ENCODE measurements around the gene ATP6V1F.

Gene ATP6V1F

DNA sequence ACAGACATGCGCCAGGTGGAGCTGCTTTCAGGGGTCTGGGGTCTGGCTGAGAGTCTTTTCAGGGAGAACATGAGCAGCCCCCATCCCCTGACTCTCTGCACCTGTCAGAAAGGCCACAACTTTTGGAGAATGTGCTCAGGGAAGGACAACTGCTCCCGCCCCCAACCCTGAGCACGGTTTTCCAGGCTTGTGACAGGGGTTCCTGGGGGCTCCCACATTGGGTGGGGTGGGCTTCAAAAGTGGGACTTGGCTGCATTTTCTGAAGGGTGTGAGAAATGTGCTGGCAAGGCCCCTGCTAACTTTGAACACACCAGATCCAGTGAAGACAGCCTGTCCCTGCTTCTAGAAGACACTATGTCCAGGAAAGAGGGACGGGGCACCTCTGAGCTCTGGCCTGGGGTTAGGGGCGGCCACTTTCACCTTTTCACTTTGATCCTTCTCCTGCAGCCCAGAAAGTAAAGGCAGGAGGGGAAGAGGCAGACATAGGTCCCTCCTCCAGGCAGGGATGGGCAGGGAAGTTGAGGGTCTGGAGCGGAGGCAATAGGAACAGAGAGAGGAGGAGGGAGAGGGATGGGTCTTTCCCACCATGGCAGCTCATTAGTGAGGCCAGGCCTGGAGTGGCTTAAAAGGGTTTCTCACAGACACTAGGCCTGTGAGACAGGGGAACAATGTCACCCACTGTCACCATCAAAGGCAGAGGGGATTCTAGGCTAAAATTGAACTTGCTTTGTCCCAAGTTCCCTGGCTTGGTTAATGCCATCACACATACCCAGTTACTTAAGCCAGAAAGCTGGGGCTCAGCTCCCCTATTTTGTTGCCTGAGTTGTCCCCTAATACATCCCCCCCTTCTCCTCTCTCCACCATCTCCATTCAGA is 46.3 kb downstream of the ATP6V1F start:
- Histone ChIP-seq H3K4me3 (ENCODE audit: low read length, poor library complexity, severe bottlenecking) (no peak overlapping the region), H3K79me2 (ENCODE audit: insufficient read depth, low read length) (no peaks in the 10 kb centered on the region), H3K27me3 (ENCODE audit: insufficient read depth, low read length, poor library complexity, severe bottlenecking) (no peaks in the 10 kb centered on the region), H3K9ac (ENCODE audit: low read depth, low read length, poor library complexity, severe bottlenecking) (no peak overlapping the region), H3K36me3 (ENCODE audit: insufficient read depth, low read length) (no peaks in the 10 kb centered on the region), H4K20me1 (ENCODE audit: insufficient read depth, low read length, poor library complexity, severe bottlenecking) (no peaks in the 10 kb centered on the region), H3F3A (ENCODE audit: low read depth) (no peaks in the 10 kb centered on the region), H2AFZ (ENCODE audit: low read length) (no peak overlapping the region), H3K9me2 (replicated peaks; ENCODE audit: low read depth, low read length) (no peaks in the 10 kb centered on the region), H3K4me2 (ENCODE audit: low read depth, low read length, poor library complexity, severe bottlenecking) (no peak overlapping the region), H3K4me1 (ENCODE audit: insufficient read depth, low read length, poor library complexity, severe bottlenecking) (peaks cover 4% of the 10 kb centered on the region), H3K9me3 (ENCODE audit: insufficient read depth, low read depth, low read length) (no peaks in the 10 kb centered on the region)
- TF ChIP-seq CTCF (conservative IDR thresholded peaks at IDR 0.05; ENCODE audit: low read length): no peak
- TF ChIP-seq EZH2phosphoT487 (IDR thresholded peaks at IDR 0.05; ENCODE audit: borderline replicate concordance): no peak

DNA sequence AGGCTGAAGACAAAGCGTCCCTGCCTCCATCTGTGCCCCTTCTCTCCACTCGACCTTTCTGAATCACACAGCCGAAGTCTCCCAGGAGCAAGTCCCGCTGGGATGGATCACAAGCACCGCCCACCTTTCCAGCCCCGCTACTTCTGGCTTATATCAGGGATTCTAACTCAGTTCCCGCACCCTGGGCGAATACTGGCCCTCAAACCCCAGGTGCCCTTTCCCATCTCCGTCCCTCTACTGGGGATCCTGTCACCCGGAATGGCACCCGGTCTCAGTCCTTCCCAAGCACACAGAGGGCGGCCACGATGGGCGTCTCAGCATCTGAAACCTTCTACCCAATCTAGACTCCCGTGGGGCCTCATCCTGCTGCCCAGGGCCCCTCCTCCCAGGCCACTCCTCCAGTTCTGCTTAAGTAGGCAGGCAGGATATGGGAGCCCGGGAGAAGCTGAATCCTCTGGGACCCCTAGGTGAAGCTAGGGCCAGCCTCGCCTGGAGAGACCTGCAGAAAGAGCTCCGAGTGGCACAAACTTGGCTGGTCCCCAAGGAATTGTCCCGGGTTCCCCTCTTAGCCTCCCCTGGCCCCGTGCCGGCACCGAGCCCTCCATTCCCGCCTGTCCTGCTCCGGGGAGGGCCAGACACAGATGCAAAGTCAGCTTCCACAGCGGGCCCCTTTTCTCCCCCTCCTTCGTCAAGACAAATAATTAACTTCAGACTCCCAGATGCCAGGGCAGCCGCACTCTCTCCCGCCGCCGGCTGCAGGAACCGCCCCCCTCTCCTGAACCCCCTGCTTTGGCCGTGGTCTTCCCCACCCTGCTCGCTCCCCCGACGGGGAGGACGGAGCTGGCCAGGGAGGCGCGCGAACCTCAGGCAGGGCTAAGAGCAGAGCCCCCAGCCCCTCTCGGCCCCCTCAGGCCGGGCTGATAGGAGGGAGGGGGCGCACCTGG is 47.2 kb downstream of the ATP6V1F start:
- no peaks in the 10 kb centered on the region for H3K27me3 ChIP-seq (ENCODE audit: insufficient read depth, low read length, poor library complexity, severe bottlenecking)
- H3K9ac ChIP-seq (ENCODE audit: low read depth, low read length, poor library complexity, severe bottlenecking): no peak overlapping the region
- H3K36me3 ChIP-seq (ENCODE audit: insufficient read depth, low read length): no peaks in the 10 kb centered on the region
- H3K9me2 ChIP-seq (replicated peaks; ENCODE audit: low read depth, low read length): no peaks in the 10 kb centered on the region
- no peak overlapping the region for H3K4me3 ChIP-seq (ENCODE audit: low read length, poor library complexity, severe bottlenecking)
- H3K9me3 ChIP-seq (ENCODE audit: insufficient read depth, low read depth, low read length): no peaks in the 10 kb centered on the region
- H4K20me1 ChIP-seq (ENCODE audit: insufficient read depth, low read length, poor library complexity, severe bottlenecking): no peaks in the 10 kb centered on the region
- no peaks in the 10 kb centered on the region for H3F3A ChIP-seq (ENCODE audit: low read depth)
- H3K79me2 ChIP-seq (ENCODE audit: insufficient read depth, low read length): no peaks in the 10 kb centered on the region
- H3K4me2 ChIP-seq (ENCODE audit: low read depth, low read length, poor library complexity, severe bottlenecking): no peak overlapping the region
- no peak overlapping the region for H2AFZ ChIP-seq (ENCODE audit: low read length)
- no peaks in the 10 kb centered on the region for H3K4me1 ChIP-seq (ENCODE audit: insufficient read depth, low read length, poor library complexity, severe bottlenecking)
- TF ChIP-seq CTCF (conservative IDR thresholded peaks at IDR 0.05; ENCODE audit: low read length) (no peak), EZH2phosphoT487 (IDR thresholded peaks at IDR 0.05; ENCODE audit: borderline replicate concordance) (no peak)

- no peaks in the 10 kb centered on the region for H3K9me2 ChIP-seq (replicated peaks; ENCODE audit: low read depth, low read length)
- no peaks in the 10 kb centered on the region for H3K27me3 ChIP-seq (ENCODE audit: insufficient read depth, low read length, poor library complexity, severe bottlenecking)
- no peaks in the 10 kb centered on the region for H3K36me3 ChIP-seq (ENCODE audit: insufficient read depth, low read length)
- H3K4me2 ChIP-seq (ENCODE audit: low read depth, low read length, poor library complexity, severe bottlenecking): no peak within 1 kb of the TSS
- no peaks in the 10 kb centered on the region for H3K79me2 ChIP-seq (ENCODE audit: insufficient read depth, low read length)
- H3K4me3 ChIP-seq (ENCODE audit: low read length, poor library complexity, severe bottlenecking): no peak within 1 kb of the TSS
- TF ChIP-seq EZH2phosphoT487 (IDR thresholded peaks at IDR 0.05; ENCODE audit: borderline replicate concordance): no peak
- no peak for TF ChIP-seq CTCF (conservative IDR thresholded peaks at IDR 0.05; ENCODE audit: low read length)
- no peaks in the 10 kb centered on the region for H4K20me1 ChIP-seq (ENCODE audit: insufficient read depth, low read length, poor library complexity, severe bottlenecking)
- H3K9ac ChIP-seq (ENCODE audit: low read depth, low read length, poor library complexity, severe bottlenecking): no peak within 1 kb of the TSS
- H2AFZ ChIP-seq (ENCODE audit: low read length): no peak within 1 kb of the TSS
- no peaks in the 10 kb centered on the region for H3K4me1 ChIP-seq (ENCODE audit: insufficient read depth, low read length, poor library complexity, severe bottlenecking)
- H3K9me3 ChIP-seq (ENCODE audit: insufficient read depth, low read depth, low read length): no peaks in the 10 kb centered on the region
- no peaks in the 10 kb centered on the region for H3F3A ChIP-seq (ENCODE audit: low read depth)
Observed at GRCh38 chr7:128910569-128910945, 47.9 kb downstream of the ATP6V1F start, which contains the start of gene KCP. TSS of gene KCP (minus strand) at chr7:128910709. CDS start at chr7:128910676, 33 bp downstream.

All from Loucy (cell line).